BJ (cell line): Measurements from ENCODE around the gene MAP1LC3B. TPM values are rescaled to one million over a fixed set of nuclear protein-coding genes. Genes with fewer than 3 reads are reported as not detected.

Experiments
- CTCF ChIA-PET: fragments of 350-600 bp; formaldehyde crosslinking; extraction: SDS; loops from one replicate; lab custom pipeline; 2021; ENCODE audit warnings: antibody characterized with exemption, inconsistent platforms; lab: Yijun Ruan, JAX
- POLR2A ChIA-PET: fragments of 300-600 bp; sonication (Branson Sonifier 250); formaldehyde crosslinking; extraction: SDS; loops from one replicate; lab custom pipeline; 2021; ENCODE audit warnings: antibody characterized with exemption; lab: Charles Lee
- DNase-seq: peaks from one replicate; pipeline ENCODE4 v3.0.0-alpha.2; 2011; ENCODE audit warnings: low read depth
- H3K27me3 ChIP-seq: 2 replicates; pipeline ENCODE4 v1.6.0; 2011; ENCODE audit warnings: low read length; ENCODE audit not compliant: control insufficient read depth, insufficient read depth
- H3K36me3 ChIP-seq: 2 replicates; pipeline ENCODE4 v1.5.1; 2011; ENCODE audit warnings: low read length; ENCODE audit not compliant: control insufficient read depth, insufficient read depth
- H3K4me3 ChIP-seq: 2 replicates; pipeline ENCODE4 v1.5.1; 2011; ENCODE audit warnings: low read depth, mild to moderate bottlenecking, control low read depth, low read length
- polyA plus RNA-seq: library from polyadenylated mRNA; depleted of rRNA; stranded (reverse); fragments of >200 nt; gene quantifications from 2 replicates; pipeline ENCODE4 v1.2.3, GENCODE V29; 2011
- TF ChIP-seq, protein P1 (sequence below): IDR thresholded peaks from 2 replicates; pipeline ENCODE4 v1.5.1; 2011; ENCODE audit warnings: low read depth, mild to moderate bottlenecking, control low read depth, inconsistent platforms, low read length, moderate library complexity; ENCODE audit not compliant: insufficient read depth

MAP1LC3B gene
- polyA plus RNA-seq, 1 experiment: 29.0 TPM

DNA sequence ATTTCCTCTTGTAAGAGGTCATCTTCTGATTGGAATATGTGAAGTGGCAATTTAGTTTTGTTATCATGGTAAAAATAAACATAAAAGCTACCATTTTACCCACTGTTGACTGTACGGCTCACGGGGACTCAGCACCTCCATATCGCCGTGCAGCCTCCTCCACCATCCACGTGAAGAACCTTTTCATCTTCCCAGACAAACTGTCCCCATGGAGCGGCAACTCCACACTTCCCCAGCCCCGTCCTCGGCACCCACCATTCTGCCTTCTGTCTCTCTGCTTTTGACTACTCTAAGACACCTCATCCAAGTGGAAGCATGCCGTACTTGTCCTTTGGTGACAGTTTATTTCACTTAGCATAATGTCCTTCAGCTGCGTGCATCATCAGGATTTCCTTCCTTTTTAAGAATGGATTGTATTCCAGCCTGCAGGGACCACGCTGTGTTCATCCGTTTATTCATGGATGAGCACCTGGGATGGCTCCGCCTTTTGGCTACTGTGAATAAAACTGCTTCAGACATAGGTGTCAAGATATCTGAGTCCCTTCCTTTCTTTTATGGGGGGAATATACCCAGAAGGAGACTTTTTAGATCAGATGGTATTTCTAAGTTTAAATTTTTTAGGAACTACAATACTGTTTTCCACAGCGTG is 22.9 kb upstream of the MAP1LC3B start:
- POLR2A ChIA-PET: no interaction called here

DNA sequence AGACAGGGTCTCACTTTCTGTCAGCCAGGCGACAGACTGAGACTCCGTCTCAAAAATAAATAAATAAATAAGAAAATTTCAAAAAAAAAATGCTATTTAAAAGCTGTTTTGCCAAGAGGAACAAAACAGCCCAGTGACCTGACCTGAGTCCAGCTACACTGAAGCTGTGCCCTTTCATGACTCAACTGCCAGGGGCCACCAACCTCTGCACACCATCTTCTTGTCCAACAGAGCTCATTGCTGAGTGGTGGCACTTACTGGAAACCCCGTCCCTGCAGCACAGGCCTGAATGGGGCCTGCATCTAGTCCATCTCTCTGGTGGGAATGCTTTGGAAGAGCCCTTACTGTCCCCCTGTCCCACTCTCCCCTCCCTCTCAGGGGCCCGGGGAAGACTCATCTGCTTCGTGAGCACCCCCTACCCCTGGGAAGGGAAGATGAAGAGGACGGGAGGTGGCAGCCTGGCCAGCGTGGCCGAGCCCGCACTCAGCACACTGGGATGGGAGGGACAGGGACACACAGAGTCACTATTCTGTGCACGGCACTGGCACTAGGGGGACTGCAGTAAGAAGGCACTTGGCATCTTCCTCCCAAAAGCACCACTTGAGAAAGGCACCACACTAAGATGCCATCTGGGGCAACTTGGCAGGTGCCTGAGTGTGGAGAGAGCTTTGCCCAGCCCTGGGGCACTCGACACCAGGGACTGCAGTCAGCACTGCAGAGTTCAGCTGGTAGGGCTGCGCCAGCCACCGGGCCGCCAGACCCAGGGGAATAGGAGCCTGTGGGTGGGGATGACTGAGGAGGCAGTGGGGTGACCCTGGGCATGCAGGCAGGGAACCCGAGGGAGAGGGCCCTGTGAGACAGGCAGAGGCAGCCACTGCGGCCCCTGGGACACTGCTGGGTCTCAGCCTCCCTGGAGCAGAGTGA is 22.1 kb upstream of the MAP1LC3B start:
- POLR2A ChIA-PET: no interaction called here
- Histone ChIP-seq H3K36me3 (peaks cover 3% of the 10 kb centered on the region; the same call in 1 of the 2 replicates), H3K27me3 (no peaks in the 10 kb centered on the region), H3K4me3 (no peak overlapping the region)
- no peak for DNase-seq
- CTCF ChIA-PET: interaction anchor here (0.7 to 1.0 kb wide), 3 partner anchors 8 to 53 kb away, joined by 3 to 6 read pairs (median 5); partner anchors contain the start of gene C16orf95
- TF ChIP-seq, protein P1, sequence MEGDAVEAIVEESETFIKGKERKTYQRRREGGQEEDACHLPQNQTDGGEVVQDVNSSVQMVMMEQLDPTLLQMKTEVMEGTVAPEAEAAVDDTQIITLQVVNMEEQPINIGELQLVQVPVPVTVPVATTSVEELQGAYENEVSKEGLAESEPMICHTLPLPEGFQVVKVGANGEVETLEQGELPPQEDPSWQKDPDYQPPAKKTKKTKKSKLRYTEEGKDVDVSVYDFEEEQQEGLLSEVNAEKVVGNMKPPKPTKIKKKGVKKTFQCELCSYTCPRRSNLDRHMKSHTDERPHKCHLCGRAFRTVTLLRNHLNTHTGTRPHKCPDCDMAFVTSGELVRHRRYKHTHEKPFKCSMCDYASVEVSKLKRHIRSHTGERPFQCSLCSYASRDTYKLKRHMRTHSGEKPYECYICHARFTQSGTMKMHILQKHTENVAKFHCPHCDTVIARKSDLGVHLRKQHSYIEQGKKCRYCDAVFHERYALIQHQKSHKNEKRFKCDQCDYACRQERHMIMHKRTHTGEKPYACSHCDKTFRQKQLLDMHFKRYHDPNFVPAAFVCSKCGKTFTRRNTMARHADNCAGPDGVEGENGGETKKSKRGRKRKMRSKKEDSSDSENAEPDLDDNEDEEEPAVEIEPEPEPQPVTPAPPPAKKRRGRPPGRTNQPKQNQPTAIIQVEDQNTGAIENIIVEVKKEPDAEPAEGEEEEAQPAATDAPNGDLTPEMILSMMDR: no peak

More for the DNA sequence above, 22.9 kb upstream of the MAP1LC3B start:
- no peak for DNase-seq
- no peaks in the 10 kb centered on the region for H3K27me3 ChIP-seq
- TF ChIP-seq, protein P1: no peak
- CTCF ChIA-PET: interaction anchor here (1.0 kb wide), 1 partner anchor 48 kb away, joined by 3 read pairs; no protein-coding TSS in a partner anchor
- H3K36me3 ChIP-seq: peaks cover 3% of the 10 kb centered on the region; the same call in 1 of the 2 replicates
- no peak overlapping the region for H3K4me3 ChIP-seq

DNA sequence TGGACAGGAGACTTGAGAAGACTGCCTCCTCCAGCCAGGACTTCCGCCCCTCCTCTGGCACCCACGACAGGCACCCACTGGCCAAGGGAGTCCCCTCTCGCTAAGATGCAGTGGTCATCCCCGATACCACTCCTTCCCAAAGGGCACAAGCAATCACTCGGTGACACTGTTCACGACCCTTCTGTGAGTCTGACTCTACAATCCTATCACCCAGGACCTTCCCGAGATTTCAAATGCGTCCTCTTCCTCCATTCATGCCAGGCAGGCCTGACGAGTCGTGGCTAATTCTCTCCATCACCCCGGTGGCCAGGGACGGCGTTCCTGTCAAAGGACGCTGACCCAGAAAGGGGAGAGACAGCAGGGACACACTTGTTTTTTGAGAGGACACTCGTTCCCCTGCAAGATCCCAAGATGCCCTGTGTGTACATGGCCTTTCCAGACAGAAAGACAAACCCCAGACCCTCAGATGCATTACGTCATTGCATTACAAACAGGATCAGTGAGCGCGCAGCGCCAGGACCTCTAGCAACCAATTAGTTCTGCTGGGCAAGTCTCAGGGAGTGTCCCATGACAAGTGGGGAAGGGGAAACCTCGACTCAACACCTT is 20.8 kb upstream of the MAP1LC3B start:
- DNase-seq: no peak
- Histone ChIP-seq H3K4me3 (no peak overlapping the region), H3K36me3 (peaks cover 1% of the 10 kb centered on the region; the same call in 1 of the 2 replicates), H3K27me3 (no peaks in the 10 kb centered on the region)
- TF ChIP-seq, protein P1: no peak
- POLR2A ChIA-PET: no interaction called here
- CTCF ChIA-PET: no interaction called here

DNA sequence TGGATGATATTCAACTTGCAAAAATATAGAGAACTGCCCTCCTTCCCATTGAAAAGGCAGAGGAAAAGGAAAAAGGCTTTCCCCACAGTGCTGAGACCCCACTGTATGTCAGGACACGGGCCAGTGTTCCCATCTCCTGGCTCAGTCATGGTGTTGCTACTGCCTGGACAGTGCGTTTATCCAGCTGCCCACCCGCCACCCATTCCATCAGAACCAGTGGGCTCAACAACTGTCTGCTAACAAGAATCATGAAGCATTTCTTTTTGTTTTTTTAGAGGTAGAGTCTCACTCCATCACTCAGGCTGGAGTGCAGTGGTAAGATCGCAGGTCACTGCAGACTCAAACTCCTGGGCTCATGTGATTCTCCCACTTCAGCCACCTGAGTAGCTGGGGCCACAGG is 19.8 kb upstream of the MAP1LC3B start:
- Histone ChIP-seq H3K4me3 (no peak overlapping the region), H3K27me3 (no peaks in the 10 kb centered on the region), H3K36me3 (peaks cover 1% of the 10 kb centered on the region; the same call in 1 of the 2 replicates)
- TF ChIP-seq, protein P1: no peak
- ChIA-PET POLR2A (no interaction called here), CTCF (no interaction called here)
- no peak for DNase-seq

DNA sequence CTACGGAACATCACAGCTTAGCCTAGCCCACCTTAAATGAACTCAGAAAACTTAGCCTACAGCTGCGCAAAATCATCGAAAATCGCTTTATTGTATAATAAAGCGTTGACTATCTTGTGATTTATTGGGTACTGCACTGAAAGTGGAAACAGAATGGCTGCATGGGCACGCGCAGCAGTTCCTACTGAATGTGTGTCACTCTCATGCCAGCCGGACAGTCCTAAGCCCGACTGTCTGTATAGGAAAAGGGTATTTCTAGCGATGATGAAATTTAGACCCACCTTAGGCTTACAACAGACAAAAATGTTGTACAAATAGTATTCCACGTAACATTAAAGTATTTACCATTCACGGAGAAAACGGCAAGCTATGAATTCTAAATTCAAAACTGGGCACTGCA is 17.8 kb upstream of the MAP1LC3B start:
- CTCF ChIA-PET: interaction anchor here (0.9 kb wide), 1 partner anchor 10 kb away, joined by 3 read pairs; no protein-coding TSS in a partner anchor
- Histone ChIP-seq H3K36me3 (peaks cover 1% of the 10 kb centered on the region; the same call in 1 of the 2 replicates), H3K27me3 (no peaks in the 10 kb centered on the region), H3K4me3 (no peak overlapping the region)
- TF ChIP-seq, protein P1: no peak
- DNase-seq: no peak
- POLR2A ChIA-PET: no interaction called here
